CD14-positive monocyte (primary cell): ENCODE results near the gene AFDN. TPM values are rescaled to one million over a fixed set of nuclear protein-coding genes. Genes with fewer than 3 reads are reported as not detected.

ENCODE experiments used
- DNase-seq, 3 donors: peaks; one replicate each; pipeline ENCODE4 v3.0.0-alpha.2; 2011 to 2022
- H2AFZ ChIP-seq: 2 replicates; pipeline ENCODE4 v1.6.0; 2012; ENCODE audit warnings: mild to moderate bottlenecking, low read depth, low read length, inconsistent platforms; ENCODE audit not compliant: insufficient read depth, poor library complexity, severe bottlenecking
- H3K27ac ChIP-seq, 2 donors: 1 replicate in 1 of 2; 2 replicates in 1 of 2; pipeline ENCODE4 v1.5.1; 2012 to 2013; ENCODE audit warnings: low read length in 2 of 2, control low read depth in 1 of 2, inconsistent platforms in 1 of 2, low read depth in 1 of 2, mild to moderate bottlenecking in 1 of 2
- H3K27me3 ChIP-seq, 2 donors: one replicate each; pipeline versions ENCODE4 v1.6.0 to v1.6.1; 2011 to 2013; ENCODE audit warnings: low read length in 2 of 2; ENCODE audit not compliant: control insufficient read depth in 2 of 2, insufficient read depth in 2 of 2
- H3K36me3 ChIP-seq, 2 donors: replicated peaks in 1 of 2; 1 replicate in 1 of 2; 2 replicates in 1 of 2; pipeline versions ENCODE4 v1.5.1 to v1.6.1; 2012 to 2013; ENCODE audit warnings: low read length in 2 of 2, control low read depth in 1 of 2, inconsistent platforms in 1 of 2, mild to moderate bottlenecking in 1 of 2; ENCODE audit not compliant: insufficient read depth in 2 of 2, control insufficient read depth in 1 of 2
- H3K4me1 ChIP-seq, 2 donors: 1 replicate in 1 of 2; 2 replicates in 1 of 2; pipeline versions ENCODE4 v1.5.1 to v1.6.1; 2012 to 2013; ENCODE audit warnings: low read length in 2 of 2, control low read depth in 1 of 2, inconsistent platforms in 1 of 2, mild to moderate bottlenecking in 1 of 2, moderate library complexity in 1 of 2; ENCODE audit not compliant: insufficient read depth in 2 of 2, control insufficient read depth in 1 of 2
- H3K4me2 ChIP-seq: replicated peaks from 2 replicates; pipeline ENCODE3; 2012; ENCODE audit warnings: low read length, moderate library complexity, mild to moderate bottlenecking; ENCODE audit not compliant: poor library complexity, severe bottlenecking; ENCODE audit errors: extremely low read depth
- H3K4me3 ChIP-seq, 3 experiments: fragments of 200-600 bp in 1 of 3; sonication (generic) in 1 of 3; replicated peaks in 1 of 3; 1 replicate in 2 of 3; 2 replicates in 1 of 3; pipeline ENCODE4 v1.5.1; 2011 to 2013; ENCODE audit warnings: low read length in 3 of 3, mild to moderate bottlenecking in 3 of 3, control low read depth in 2 of 3, low read depth in 2 of 3, inconsistent platforms in 1 of 3, moderate library complexity in 1 of 3
- H3K79me2 ChIP-seq: 2 replicates; pipeline ENCODE4 v1.6.0; 2012; ENCODE audit warnings: mild to moderate bottlenecking, control low read depth, inconsistent platforms, low read length, moderate library complexity; ENCODE audit not compliant: insufficient read depth
- H3K9ac ChIP-seq: 2 replicates; pipeline ENCODE4 v1.6.0; 2017; ENCODE audit warnings: low read length, mild to moderate bottlenecking; ENCODE audit not compliant: insufficient read depth, poor library complexity, severe bottlenecking
- H3K9me3 ChIP-seq, 2 donors: replicated peaks in 1 of 2; 1 replicate in 1 of 2; 2 replicates in 1 of 2; pipeline versions ENCODE4 v1.5.1 to v1.6.1; 2012 to 2013; ENCODE audit warnings: low read length in 2 of 2, control low read depth in 1 of 2; ENCODE audit not compliant: control insufficient read depth in 1 of 2, insufficient read depth in 1 of 2
- H4K20me1 ChIP-seq: 2 replicates; pipeline ENCODE4 v1.6.0; 2012; ENCODE audit warnings: mild to moderate bottlenecking, low read length, control low read depth, moderate library complexity; ENCODE audit not compliant: insufficient read depth
- H3K27ac Mint-ChIP-seq, 7 donors: one replicate each; pipeline ENCODE4 v1.8.0; 2020; ENCODE audit warnings: mild to moderate bottlenecking in 7 of 7, mixed read lengths in 7 of 7, moderate library complexity in 6 of 7, inconsistent platforms in 2 of 7
- H3K27me3 Mint-ChIP-seq, 3 donors: one replicate each; pipeline ENCODE4 v1.8.0; 2021 to 2022; ENCODE audit warnings: low read depth in 3 of 3, mild to moderate bottlenecking in 3 of 3, mixed read lengths in 3 of 3, moderate library complexity in 3 of 3, inconsistent platforms in 1 of 3
- H3K36me3 Mint-ChIP-seq, 2 donors: one replicate each; pipeline ENCODE4 v1.8.0; 2020; ENCODE audit warnings: mixed read lengths in 2 of 2, inconsistent platforms in 1 of 2, mild to moderate bottlenecking in 1 of 2
- H3K4me1 Mint-ChIP-seq: one replicate; pipeline ENCODE4 v1.8.0; 2020; ENCODE audit warnings: mild to moderate bottlenecking, mixed read lengths
- H3K4me3 Mint-ChIP-seq, 2 donors: one replicate each; pipeline ENCODE4 v1.8.0; 2020; ENCODE audit warnings: mild to moderate bottlenecking in 2 of 2, mixed read lengths in 2 of 2, moderate library complexity in 1 of 2
- H3K9me3 Mint-ChIP-seq, 7 donors: one replicate each; pipeline ENCODE4 v1.8.0; 2020 to 2022; ENCODE audit warnings: mixed read lengths in 7 of 7, mild to moderate bottlenecking in 6 of 7, moderate library complexity in 6 of 7, inconsistent platforms in 2 of 7
- WGBS: methylation state at CpG from one replicate; pipeline ENCODE4 v1.1.5; 2013; ENCODE audit warnings: missing lambda C conversion rate; ENCODE audit not compliant: insufficient coverage; 5-methylcytosine and 5-hydroxymethylcytosine counted together
- intact Hi-C, 2 donors: fragments of 100-400 bp; cut with micrococcal nuclease; formaldehyde crosslinking; loops; one replicate each; pipeline versions ENCODE4 v1.15.0 to v1.15.1; 2023
- polyA plus RNA-seq, 3 donors: library from polyadenylated mRNA; depleted of rRNA in 1 of 3; unstranded in 2 of 3; stranded (reverse) in 1 of 3; fragments of 300-500 nt in 2 of 3; fragments of >200 nt in 1 of 3; fragmentation: Illumina TruSeq in 2 of 3; gene quantifications; 1 replicate in 2 of 3; 2 replicates in 1 of 3; pipeline ENCODE4 v1.2.3, GENCODE V29; 2012 to 2021
- TF ChIP-seq, protein P1 (sequence below): fragments of 200-600 bp; IDR thresholded peaks from one replicate; pipeline ENCODE4 v1.8.0; 2022; ENCODE audit warnings: antibody characterized with exemption, mild to moderate bottlenecking

Gene AFDN
- polyA plus RNA-seq, 3 donors = 0.03 to 1.5 TPM; not detected in 1

DNA sequence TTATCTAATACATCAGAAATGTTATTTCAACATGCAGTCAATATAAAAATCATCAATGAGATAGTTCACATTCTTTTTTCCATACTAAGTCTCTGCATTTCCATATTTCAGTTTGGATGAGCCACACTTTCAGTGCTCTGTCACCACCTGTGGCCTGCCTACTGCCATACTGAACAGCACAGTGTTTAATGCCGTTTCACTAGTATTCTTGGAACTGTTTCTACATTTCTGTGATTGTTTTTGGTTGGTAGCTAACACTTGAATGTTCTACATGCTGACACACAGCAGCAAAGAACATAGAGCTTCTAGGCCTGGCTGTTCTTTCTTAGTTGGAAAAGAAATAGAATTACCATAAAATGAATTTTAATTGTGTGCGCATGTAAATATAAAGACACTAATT is 109.3 kb downstream of the AFDN start:
- Mint-ChIP-seq H3K27me3 (no peaks in the 10 kb centered on the region), H3K36me3 (no peaks in the 10 kb centered on the region), H3K4me1 (peaks cover 2% of the 10 kb centered on the region), H3K4me3 (no peak overlapping the region), H3K9me3 (no peaks in the 10 kb centered on the region), H3K27ac (no peak overlapping the region)
- Histone ChIP-seq H3K9me3 (no peaks in the 10 kb centered on the region), H3K79me2 (no peaks in the 10 kb centered on the region), H3K27ac (no peak overlapping the region), H2AFZ (no peak overlapping the region), H3K27me3 (no peaks in the 10 kb centered on the region), H3K4me2 (no peak overlapping the region), H3K4me1 (no peaks in the 10 kb centered on the region), H3K4me3 (no peak overlapping the region), H4K20me1 (no peaks in the 10 kb centered on the region), H3K36me3 (no peaks in the 10 kb centered on the region), H3K9ac (no peak overlapping the region)
- intact Hi-C loops = no loop called here
- TF ChIP-seq, protein P1, sequence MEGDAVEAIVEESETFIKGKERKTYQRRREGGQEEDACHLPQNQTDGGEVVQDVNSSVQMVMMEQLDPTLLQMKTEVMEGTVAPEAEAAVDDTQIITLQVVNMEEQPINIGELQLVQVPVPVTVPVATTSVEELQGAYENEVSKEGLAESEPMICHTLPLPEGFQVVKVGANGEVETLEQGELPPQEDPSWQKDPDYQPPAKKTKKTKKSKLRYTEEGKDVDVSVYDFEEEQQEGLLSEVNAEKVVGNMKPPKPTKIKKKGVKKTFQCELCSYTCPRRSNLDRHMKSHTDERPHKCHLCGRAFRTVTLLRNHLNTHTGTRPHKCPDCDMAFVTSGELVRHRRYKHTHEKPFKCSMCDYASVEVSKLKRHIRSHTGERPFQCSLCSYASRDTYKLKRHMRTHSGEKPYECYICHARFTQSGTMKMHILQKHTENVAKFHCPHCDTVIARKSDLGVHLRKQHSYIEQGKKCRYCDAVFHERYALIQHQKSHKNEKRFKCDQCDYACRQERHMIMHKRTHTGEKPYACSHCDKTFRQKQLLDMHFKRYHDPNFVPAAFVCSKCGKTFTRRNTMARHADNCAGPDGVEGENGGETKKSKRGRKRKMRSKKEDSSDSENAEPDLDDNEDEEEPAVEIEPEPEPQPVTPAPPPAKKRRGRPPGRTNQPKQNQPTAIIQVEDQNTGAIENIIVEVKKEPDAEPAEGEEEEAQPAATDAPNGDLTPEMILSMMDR = no peak
- 100% methylated on average over 1 of the region's 2 CpGs for whole genome bisulfite sequencing
- DNase-seq = no peak

DNA sequence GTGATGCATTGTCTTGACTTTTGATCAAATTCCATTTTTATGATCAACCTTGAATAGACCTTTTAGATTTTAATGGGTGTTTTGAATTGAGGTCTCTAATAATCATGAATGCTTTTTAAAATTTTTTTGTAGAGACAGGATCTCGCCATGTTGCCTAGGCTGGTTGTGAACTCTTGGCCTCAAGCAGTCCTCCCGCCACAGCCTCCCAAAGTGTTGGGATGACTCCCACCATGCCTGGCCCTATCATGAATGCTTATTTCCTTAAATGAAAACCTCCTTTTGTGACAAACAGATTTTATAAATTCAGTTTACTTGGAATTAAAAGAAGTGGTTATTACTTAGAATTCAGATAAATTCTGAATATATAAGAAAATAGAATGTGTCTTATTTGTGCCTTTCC is 110.6 kb downstream of the AFDN start:
- peaks cover 2% of the 10 kb centered on the region for H3K4me1 Mint-ChIP-seq

More for the DNA sequence above, 110.6 kb downstream of the AFDN start:
- intact Hi-C loops = no loop called here
- 100% methylated on average over 1 of the region's 2 CpGs for WGBS
- H3K4me3 ChIP-seq = no peak overlapping the region
- H3K27ac Mint-ChIP-seq = no peak overlapping the region
- no peak overlapping the region for H3K4me2 ChIP-seq
- H3K4me1 ChIP-seq = no peaks in the 10 kb centered on the region
- no peak overlapping the region for H3K27ac ChIP-seq
- H3K36me3 Mint-ChIP-seq = no peaks in the 10 kb centered on the region
- TF ChIP-seq, protein P1 = no peak
- H3K9me3 Mint-ChIP-seq = no peaks in the 10 kb centered on the region
- DNase-seq = no peak
- no peak overlapping the region for H3K4me3 Mint-ChIP-seq
- H3K27me3 ChIP-seq = no peaks in the 10 kb centered on the region
- H4K20me1 ChIP-seq = no peaks in the 10 kb centered on the region
- H3K36me3 ChIP-seq = no peaks in the 10 kb centered on the region
- H2AFZ ChIP-seq = no peak overlapping the region
- H3K79me2 ChIP-seq = no peaks in the 10 kb centered on the region
- no peak overlapping the region for H3K9ac ChIP-seq
- H3K27me3 Mint-ChIP-seq = peaks cover 0 to 2% (median 0%) of the 10 kb centered on the region in 3 donors
- no peaks in the 10 kb centered on the region for H3K9me3 ChIP-seq
